Measurements from ENCODE around the gene SLC12A2.

The SLC12A2 gene

GRCh38 chr5:128174951-128175350 lies 91.4 kb downstream of the SLC12A2 start:
- DNase-seq = no peak

- no peak for DNase-seq
Observed at GRCh38 chr5:128192368-128192767, 108.8 kb downstream of the SLC12A2 start.

GRCh38 chr5:128193665-128194390 lies 110.3 kb downstream of the SLC12A2 start:
- DNase-seq = no peak

- no peak for DNase-seq
Observed at GRCh38 chr5:128195316-128195715, 111.8 kb downstream of the SLC12A2 start.

- DNase-seq = no peak
Observed at GRCh38 chr5:128196080-128196479, 112.5 kb downstream of the SLC12A2 start.

- DNase-seq = peak in 5 of 6 experiments; percentile 5 to 77 (median 69)
Observed at GRCh38 chr5:128196791-128197190, 113.2 kb downstream of the SLC12A2 start.

GRCh38 chr5:128197896-128198522 lies 114.4 kb downstream of the SLC12A2 start:
- peak in 5 of 6 experiments; percentile 3 to 75 (median 58) for DNase-seq

- no peak for DNase-seq
Observed at GRCh38 chr5:128199104-128199503, 115.5 kb downstream of the SLC12A2 start.

GRCh38 chr5:128199611-128200010 lies 116.0 kb downstream of the SLC12A2 start:
- no peak for DNase-seq

- DNase-seq = peak; percentile 57 to 88 (median 73)
Observed at GRCh38 chr5:128201065-128201926, 117.7 kb downstream of the SLC12A2 start.

- DNase-seq = no peak
Observed at GRCh38 chr5:128202320-128202719, 118.8 kb downstream of the SLC12A2 start.

- no peak for DNase-seq
Observed at GRCh38 chr5:128208436-128208835, 124.9 kb downstream of the SLC12A2 start.

- DNase-seq = no peak
Observed at GRCh38 chr5:128212191-128212806, 128.7 kb downstream of the SLC12A2 start.

- peak in 4 of 6 experiments; percentile 1 to 23 (median 12) for DNase-seq
Observed at GRCh38 chr5:128213340-128213739, 129.8 kb downstream of the SLC12A2 start.

GRCh38 chr5:128213833-128214232 lies 130.3 kb downstream of the SLC12A2 start:
- no peak for DNase-seq

- no peak for DNase-seq
Observed at GRCh38 chr5:128216285-128216684, 132.7 kb downstream of the SLC12A2 start.

GRCh38 chr5:128216860-128217531 lies 133.4 kb downstream of the SLC12A2 start:
- DNase-seq = no peak

- DNase-seq = no peak
Observed at GRCh38 chr5:128220841-128221240, 137.3 kb downstream of the SLC12A2 start.

- DNase-seq = no peak
Observed at GRCh38 chr5:128224336-128224735, 140.8 kb downstream of the SLC12A2 start.

- DNase-seq = no peak
Observed at GRCh38 chr5:128225245-128226030, 141.9 kb downstream of the SLC12A2 start.

GRCh38 chr5:128228008-128228407 lies 144.4 kb downstream of the SLC12A2 start:
- DNase-seq = no peak

GRCh38 chr5:128228521-128228920 lies 145.0 kb downstream of the SLC12A2 start:
- DNase-seq = no peak
